ENCODE measurements around the gene KRTAP12-4. TPM values are rescaled to one million over a fixed set of nuclear protein-coding genes. Genes with fewer than 3 reads are reported as not detected.
"Not testable (repeated sequence)": the region's sequence is repeated elsewhere in the genome, so short reads cannot be mapped to it uniquely, and the experiment has no call there.

The KRTAP12-4 gene
- total RNA-seq, 1 donor from 2014 or later = not detected

- no peaks in the 10 kb centered on the region for H3K36me3 ChIP-seq (ENCODE audit: control insufficient read depth in 3 of 3, insufficient read depth in 3 of 3, low read length in 3 of 3)
- H3K4me3 ChIP-seq (ENCODE audit: low read length in 3 of 3) = no peak overlapping the region
- no peaks in the 10 kb centered on the region for H3K4me1 ChIP-seq (ENCODE audit: control insufficient read depth in 3 of 3, insufficient read depth in 3 of 3, low read length in 3 of 3)
- H3K27me3 ChIP-seq (ENCODE audit: control insufficient read depth in 3 of 3, insufficient read depth in 3 of 3, low read length in 3 of 3) = peaks cover 18 to 27% (median 26%) of the 10 kb centered on the region in 3 donors
- H3K9me3 ChIP-seq (ENCODE audit: control insufficient read depth in 3 of 3, low read length in 3 of 3) = peaks cover 0 to 4% (median 0%) of the 10 kb centered on the region in 3 donors
- H3K27ac ChIP-seq (ENCODE audit: low read depth, low read length) = no peak overlapping the region
- no peak overlapping the region for H3K9ac ChIP-seq (ENCODE audit: low read depth in 1 of 3, low read length in 3 of 3)
Measured at GRCh38 chr21:44647222-44647552, 7.3 kb downstream of the KRTAP12-4 start.

GRCh38 chr21:44646366-44647221 is 7.9 kb downstream of the KRTAP12-4 start, which contains the start of gene KRTAP10-11:
Gene KRTAP10-11 (plus strand): TSS chr21:44646414. CDS start chr21:44646459, 45 bp downstream.
- not testable (repeated sequence) for H3K9me3 ChIP-seq (ENCODE audit: control insufficient read depth in 3 of 3, low read length in 3 of 3); H3K9ac ChIP-seq (ENCODE audit: low read depth in 1 of 3, low read length in 3 of 3); H3K36me3 ChIP-seq (ENCODE audit: control insufficient read depth in 3 of 3, insufficient read depth in 3 of 3, low read length in 3 of 3); H3K4me1 ChIP-seq (ENCODE audit: control insufficient read depth in 3 of 3, insufficient read depth in 3 of 3, low read length in 3 of 3); H3K4me3 ChIP-seq (ENCODE audit: low read length in 3 of 3); H3K27ac ChIP-seq (ENCODE audit: low read depth, low read length)
- peaks cover 18 to 27% (median 26%) of the 10 kb centered on the region in 3 donors for H3K27me3 ChIP-seq (ENCODE audit: control insufficient read depth in 3 of 3, insufficient read depth in 3 of 3, low read length in 3 of 3)

DNA sequence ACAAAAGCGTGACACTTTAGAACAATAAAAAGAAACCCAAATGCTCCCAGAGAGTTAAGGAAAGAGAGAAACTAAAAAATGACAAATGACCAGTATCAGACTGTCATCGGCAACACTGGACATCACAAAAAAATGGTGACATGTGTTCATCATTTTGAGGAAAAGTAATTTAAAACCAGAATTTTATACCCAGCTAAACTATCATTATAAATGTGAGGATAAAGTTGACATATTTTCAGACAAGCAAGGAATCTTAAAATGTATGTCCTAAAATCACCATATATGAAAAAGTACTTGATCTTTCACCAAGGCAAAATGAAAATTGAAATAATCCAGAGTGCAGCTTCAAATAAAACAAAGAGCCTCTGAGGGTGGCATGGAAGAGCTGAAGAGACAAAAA is 9.6 kb downstream of the KRTAP12-4 start:
- no peaks in the 10 kb centered on the region for H3K4me1 ChIP-seq (ENCODE audit: control insufficient read depth in 3 of 3, insufficient read depth in 3 of 3, low read length in 3 of 3)
- no peaks in the 10 kb centered on the region for H3K36me3 ChIP-seq (ENCODE audit: control insufficient read depth in 3 of 3, insufficient read depth in 3 of 3, low read length in 3 of 3)
- no peak overlapping the region for H3K9ac ChIP-seq (ENCODE audit: low read depth in 1 of 3, low read length in 3 of 3)
- peaks cover 0 to 7% (median 6%) of the 10 kb centered on the region in 3 donors for H3K9me3 ChIP-seq (ENCODE audit: control insufficient read depth in 3 of 3, low read length in 3 of 3)
- no peak overlapping the region for H3K27ac ChIP-seq (ENCODE audit: low read depth, low read length)
- H3K4me3 ChIP-seq (ENCODE audit: low read length in 3 of 3) = no peak overlapping the region
- peaks cover 19 to 35% (median 29%) of the 10 kb centered on the region in 3 donors for H3K27me3 ChIP-seq (ENCODE audit: control insufficient read depth in 3 of 3, insufficient read depth in 3 of 3, low read length in 3 of 3)

- H3K36me3 ChIP-seq (ENCODE audit: control insufficient read depth in 3 of 3, insufficient read depth in 3 of 3, low read length in 3 of 3) = no peaks in the 10 kb centered on the region
- H3K4me1 ChIP-seq (ENCODE audit: control insufficient read depth in 3 of 3, insufficient read depth in 3 of 3, low read length in 3 of 3) = no peaks in the 10 kb centered on the region
- peaks cover 0 to 7% (median 6%) of the 10 kb centered on the region in 3 donors for H3K9me3 ChIP-seq (ENCODE audit: control insufficient read depth in 3 of 3, low read length in 3 of 3)
- H3K4me3 ChIP-seq (ENCODE audit: low read length in 3 of 3) = no peak overlapping the region
- H3K9ac ChIP-seq (ENCODE audit: low read depth in 1 of 3, low read length in 3 of 3) = no peak overlapping the region
- H3K27me3 ChIP-seq (ENCODE audit: control insufficient read depth in 3 of 3, insufficient read depth in 3 of 3, low read length in 3 of 3) = peaks cover 20 to 34% (median 34%) of the 10 kb centered on the region in 3 donors
- no peak overlapping the region for H3K27ac ChIP-seq (ENCODE audit: low read depth, low read length)
Measured at GRCh38 chr21:44643741-44644310, 10.6 kb downstream of the KRTAP12-4 start.

DNA sequence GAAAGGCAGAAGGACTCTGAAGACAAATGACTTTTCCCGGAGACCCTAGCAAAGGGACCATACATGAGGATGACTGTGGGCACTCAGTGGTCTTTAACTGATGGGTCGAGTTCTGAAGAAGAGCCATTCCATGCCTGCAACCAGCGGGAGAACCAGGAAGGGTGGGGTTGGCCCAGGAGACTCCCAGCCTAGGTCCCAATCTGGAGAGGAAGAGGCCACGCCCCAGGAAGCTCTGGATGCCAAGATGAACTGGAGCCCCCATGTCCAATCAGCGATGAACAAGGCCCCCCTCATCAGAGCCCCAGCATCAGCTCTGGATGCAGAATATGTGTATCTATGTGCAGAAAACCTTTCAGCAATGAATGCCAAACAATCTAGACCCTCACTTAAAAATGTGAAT is 13.7 kb downstream of the KRTAP12-4 start:
- peaks cover 0 to 7% (median 6%) of the 10 kb centered on the region in 3 donors for H3K9me3 ChIP-seq (ENCODE audit: control insufficient read depth in 3 of 3, low read length in 3 of 3)
- H3K27me3 ChIP-seq (ENCODE audit: control insufficient read depth in 3 of 3, insufficient read depth in 3 of 3, low read length in 3 of 3) = peaks cover 13 to 33% (median 32%) of the 10 kb centered on the region in 3 donors
- no peak overlapping the region for H3K27ac ChIP-seq (ENCODE audit: low read depth, low read length)
- no peak overlapping the region for H3K4me3 ChIP-seq (ENCODE audit: low read length in 3 of 3)
- no peaks in the 10 kb centered on the region for H3K4me1 ChIP-seq (ENCODE audit: control insufficient read depth in 3 of 3, insufficient read depth in 3 of 3, low read length in 3 of 3)
- no peak overlapping the region for H3K9ac ChIP-seq (ENCODE audit: low read depth in 1 of 3, low read length in 3 of 3)
- H3K36me3 ChIP-seq (ENCODE audit: control insufficient read depth in 3 of 3, insufficient read depth in 3 of 3, low read length in 3 of 3) = no peaks in the 10 kb centered on the region

- H3K9ac ChIP-seq (ENCODE audit: low read depth in 1 of 3, low read length in 3 of 3) = no peak overlapping the region
- H3K4me3 ChIP-seq (ENCODE audit: low read length in 3 of 3) = no peak overlapping the region
- H3K4me1 ChIP-seq (ENCODE audit: control insufficient read depth in 3 of 3, insufficient read depth in 3 of 3, low read length in 3 of 3) = no peaks in the 10 kb centered on the region
- H3K36me3 ChIP-seq (ENCODE audit: control insufficient read depth in 3 of 3, insufficient read depth in 3 of 3, low read length in 3 of 3) = no peaks in the 10 kb centered on the region
- H3K27me3 ChIP-seq (ENCODE audit: control insufficient read depth in 3 of 3, insufficient read depth in 3 of 3, low read length in 3 of 3) = peaks cover 13 to 36% (median 33%) of the 10 kb centered on the region in 3 donors
- H3K27ac ChIP-seq (ENCODE audit: low read depth, low read length) = no peak overlapping the region
- H3K9me3 ChIP-seq (ENCODE audit: control insufficient read depth in 3 of 3, low read length in 3 of 3) = peaks cover 0 to 7% (median 6%) of the 10 kb centered on the region in 3 donors
Measured at GRCh38 chr21:44639331-44639655, 15.2 kb downstream of the KRTAP12-4 start.

- H3K9ac ChIP-seq (ENCODE audit: low read depth in 1 of 3, low read length in 3 of 3); H3K4me3 ChIP-seq (ENCODE audit: low read length in 3 of 3); H3K27ac ChIP-seq (ENCODE audit: low read depth, low read length); H3K4me1 ChIP-seq (ENCODE audit: control insufficient read depth in 3 of 3, insufficient read depth in 3 of 3, low read length in 3 of 3); H3K36me3 ChIP-seq (ENCODE audit: control insufficient read depth in 3 of 3, insufficient read depth in 3 of 3, low read length in 3 of 3); H3K9me3 ChIP-seq (ENCODE audit: control insufficient read depth in 3 of 3, low read length in 3 of 3): not testable (repeated sequence)
- H3K27me3 ChIP-seq (ENCODE audit: control insufficient read depth in 3 of 3, insufficient read depth in 3 of 3, low read length in 3 of 3) = peaks cover 13 to 36% (median 30%) of the 10 kb centered on the region in 3 donors
Measured at GRCh38 chr21:44638506-44639330, 15.7 kb downstream of the KRTAP12-4 start.

DNA sequence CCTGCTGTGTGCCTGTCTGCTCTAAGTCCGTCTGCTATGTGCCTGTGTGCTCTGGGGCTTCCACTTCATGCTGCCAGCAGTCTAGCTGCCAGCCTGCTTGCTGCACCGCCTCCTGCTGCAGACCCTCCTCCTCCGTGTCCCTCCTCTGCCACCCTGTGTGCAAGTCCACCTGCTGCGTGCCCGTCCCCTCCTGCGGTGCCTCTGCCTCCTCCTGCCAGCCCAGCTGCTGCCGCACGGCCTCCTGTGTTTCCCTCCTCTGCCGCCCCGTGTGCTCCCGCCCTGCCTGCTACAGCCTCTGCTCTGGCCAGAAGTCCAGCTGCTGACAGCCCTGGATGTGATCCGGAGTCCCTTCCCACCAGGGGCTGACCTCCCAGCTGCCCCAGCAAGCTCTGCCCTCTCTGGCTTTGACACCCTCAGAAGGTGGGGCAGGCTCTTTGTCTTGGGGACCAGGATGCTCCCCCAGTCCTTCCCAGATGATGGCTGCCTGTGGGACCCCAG is 16.6 kb downstream of the KRTAP12-4 start:
- H3K27ac ChIP-seq (ENCODE audit: low read depth, low read length); H3K4me1 ChIP-seq (ENCODE audit: control insufficient read depth in 3 of 3, insufficient read depth in 3 of 3, low read length in 3 of 3); H3K4me3 ChIP-seq (ENCODE audit: low read length in 3 of 3); H3K9ac ChIP-seq (ENCODE audit: low read depth in 1 of 3, low read length in 3 of 3); H3K9me3 ChIP-seq (ENCODE audit: control insufficient read depth in 3 of 3, low read length in 3 of 3); H3K36me3 ChIP-seq (ENCODE audit: control insufficient read depth in 3 of 3, insufficient read depth in 3 of 3, low read length in 3 of 3): not testable (repeated sequence)
- H3K27me3 ChIP-seq (ENCODE audit: control insufficient read depth in 3 of 3, insufficient read depth in 3 of 3, low read length in 3 of 3) = peaks cover 13 to 36% (median 30%) of the 10 kb centered on the region in 3 donors

GRCh38 chr21:44637018-44637850 is 17.2 kb downstream of the KRTAP12-4 start, which contains the start of gene KRTAP10-10:
Gene KRTAP10-10 (plus strand): TSS chr21:44637356. CDS start chr21:44637418, 62 bp downstream.
- H3K27me3 ChIP-seq (ENCODE audit: control insufficient read depth in 3 of 3, insufficient read depth in 3 of 3, low read length in 3 of 3) = peaks cover 13 to 36% (median 30%) of the 10 kb centered on the region in 3 donors
- H3K27ac ChIP-seq (ENCODE audit: low read depth, low read length) = no peak within 1 kb of the TSS
- no peak within 1 kb of the TSS for H3K4me3 ChIP-seq (ENCODE audit: low read length in 3 of 3)
- no peaks in the 10 kb centered on the region for H3K4me1 ChIP-seq (ENCODE audit: control insufficient read depth in 3 of 3, insufficient read depth in 3 of 3, low read length in 3 of 3)
- peaks cover 0 to 7% (median 2%) of the 10 kb centered on the region in 3 donors for H3K9me3 ChIP-seq (ENCODE audit: control insufficient read depth in 3 of 3, low read length in 3 of 3)
- no peak within 1 kb of the TSS for H3K9ac ChIP-seq (ENCODE audit: low read depth in 1 of 3, low read length in 3 of 3)
- H3K36me3 ChIP-seq (ENCODE audit: control insufficient read depth in 3 of 3, insufficient read depth in 3 of 3, low read length in 3 of 3) = no peaks in the 10 kb centered on the region
